Natural killer cell (primary cell): ENCODE results near the gene HDAC4. TPM values are rescaled to one million over a fixed set of nuclear protein-coding genes. Genes with fewer than 3 reads are reported as not detected.

ENCODE experiments used
- ATAC-seq, 3 donors: fragments of 150-1000 bp in 2 of 3; fragments of 200-7000 bp in 1 of 3; cut with Tn5 transposase; 1 replicate in 1 of 3; 2 replicates in 2 of 3; pipeline ENCODE4 v1.10.0; 2021; ENCODE audit warnings: mild to moderate bottlenecking in 2 of 3, moderate library complexity in 2 of 3
- DNase-seq, 2 donors: peaks; one replicate each; pipeline versions ENCODE4 v3.0.0 to v3.0.0-alpha.2; 2013 to 2021; ENCODE audit warnings: mixed read lengths in 1 of 2
- H3K27ac ChIP-seq: one replicate; pipeline ENCODE4 v1.5.1; 2013; ENCODE audit warnings: mild to moderate bottlenecking, low read length
- H3K27me3 ChIP-seq: one replicate; pipeline ENCODE4 v1.6.1; 2013; ENCODE audit warnings: low read length; ENCODE audit not compliant: control insufficient read depth, insufficient read depth
- H3K36me3 ChIP-seq: one replicate; pipeline ENCODE4 v1.6.1; 2013; ENCODE audit warnings: low read length; ENCODE audit not compliant: control insufficient read depth, insufficient read depth
- H3K4me1 ChIP-seq: one replicate; pipeline ENCODE4 v1.6.1; 2013; ENCODE audit warnings: low read length; ENCODE audit not compliant: control insufficient read depth, insufficient read depth
- H3K4me3 ChIP-seq: one replicate; pipeline ENCODE4 v1.5.1; 2013; ENCODE audit warnings: low read length
- H3K9me3 ChIP-seq: one replicate; pipeline ENCODE4 v1.6.1; 2013; ENCODE audit warnings: low read length; ENCODE audit not compliant: control insufficient read depth, insufficient read depth
- H3K27ac Mint-ChIP-seq, 2 donors: one replicate each; pipeline ENCODE4 v1.8.0; 2022; ENCODE audit warnings: mild to moderate bottlenecking in 2 of 2, mixed read lengths in 2 of 2, moderate library complexity in 1 of 2
- H3K27me3 Mint-ChIP-seq, 2 donors: one replicate each; pipeline ENCODE4 v1.8.0; 2022; ENCODE audit warnings: low read depth in 2 of 2, mixed read lengths in 2 of 2
- H3K36me3 Mint-ChIP-seq: one replicate; pipeline ENCODE4 v1.8.0; 2022; ENCODE audit warnings: mixed read lengths
- H3K4me1 Mint-ChIP-seq, 2 donors: one replicate each; pipeline ENCODE4 v1.8.0; 2022; ENCODE audit warnings: mixed read lengths in 2 of 2
- H3K4me3 Mint-ChIP-seq: one replicate; pipeline ENCODE4 v1.8.0; 2022; ENCODE audit warnings: mild to moderate bottlenecking, moderate library complexity, mixed read lengths
- H3K9me3 Mint-ChIP-seq, 2 donors: one replicate each; pipeline ENCODE4 v1.8.0; 2022; ENCODE audit warnings: mixed read lengths in 2 of 2
- WGBS: methylation state at CpG from one replicate; pipeline ENCODE4 v1.1.7; 2013; ENCODE audit warnings: missing lambda C conversion rate; ENCODE audit not compliant: insufficient coverage; 5-methylcytosine and 5-hydroxymethylcytosine counted together
- intact Hi-C: fragments of 100-400 bp; cut with micrococcal nuclease; formaldehyde crosslinking; loops from one replicate; pipeline ENCODE4 v1.14.2; 2022
- total RNA-seq, 4 donors: library from RNA; stranded (reverse); fragments of 120-200 nt in 1 of 4; gene quantifications; one replicate each; pipeline versions ENCODE4 v1.2.3 to v1.2.4, GENCODE V29; 2013 to 2022
- TF ChIP-seq, protein P1 (sequence below): fragments of 200-600 bp; IDR thresholded peaks from one replicate; pipeline ENCODE4 v1.8.0; 2022; ENCODE audit warnings: antibody characterized with exemption

HDAC4 gene
- total RNA-seq, 3 donors from 2014 or later (not counting 1 experiment from before 2014, with no cell fraction given) = 74.9 to 105 (median 100) TPM

DNA sequence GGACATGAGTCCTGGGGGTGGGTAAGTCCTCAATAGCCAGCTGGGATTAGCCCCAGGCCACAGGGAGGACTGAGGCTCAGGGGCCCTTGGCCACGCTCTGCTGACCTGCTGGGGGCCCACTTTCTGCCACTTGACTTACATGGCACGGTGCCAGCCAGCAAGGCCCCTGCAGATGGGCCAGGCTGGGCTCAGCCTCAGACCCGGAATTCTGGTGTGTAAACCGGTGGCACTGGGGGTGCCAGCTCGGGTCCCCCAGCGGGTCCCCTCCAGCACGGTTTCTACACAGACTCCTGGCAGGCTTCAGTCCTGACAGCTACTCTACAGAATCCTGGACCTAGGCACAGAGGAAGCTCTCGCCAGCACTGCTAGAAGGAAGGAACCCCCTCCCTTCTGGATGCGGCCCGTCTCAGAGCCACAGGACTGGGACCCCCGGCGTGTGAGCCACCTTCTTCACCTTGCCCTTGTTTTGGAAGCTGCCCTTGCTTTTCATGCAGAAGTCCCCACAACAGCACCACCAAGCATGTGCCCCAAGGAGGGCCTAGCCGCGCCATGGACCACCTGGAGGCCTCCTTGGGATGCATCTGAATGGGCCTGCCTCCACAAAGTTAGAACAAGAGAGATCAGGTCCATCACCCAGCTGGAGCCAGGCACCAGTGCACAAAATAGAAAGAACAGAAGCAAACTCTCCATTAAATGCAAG, 8.0 kb downstream of the HDAC4 start:
- H3K27me3 Mint-ChIP-seq = no peaks in the 10 kb centered on the region
- no peaks in the 10 kb centered on the region for H3K36me3 Mint-ChIP-seq
- H3K9me3 ChIP-seq = no peaks in the 10 kb centered on the region
- no peak overlapping the region for H3K27ac Mint-ChIP-seq
- H3K27ac ChIP-seq = no peak overlapping the region
- ATAC-seq (no peak), DNase-seq (no peak)
- H3K4me3 Mint-ChIP-seq = no peak overlapping the region
- TF ChIP-seq, protein P1, sequence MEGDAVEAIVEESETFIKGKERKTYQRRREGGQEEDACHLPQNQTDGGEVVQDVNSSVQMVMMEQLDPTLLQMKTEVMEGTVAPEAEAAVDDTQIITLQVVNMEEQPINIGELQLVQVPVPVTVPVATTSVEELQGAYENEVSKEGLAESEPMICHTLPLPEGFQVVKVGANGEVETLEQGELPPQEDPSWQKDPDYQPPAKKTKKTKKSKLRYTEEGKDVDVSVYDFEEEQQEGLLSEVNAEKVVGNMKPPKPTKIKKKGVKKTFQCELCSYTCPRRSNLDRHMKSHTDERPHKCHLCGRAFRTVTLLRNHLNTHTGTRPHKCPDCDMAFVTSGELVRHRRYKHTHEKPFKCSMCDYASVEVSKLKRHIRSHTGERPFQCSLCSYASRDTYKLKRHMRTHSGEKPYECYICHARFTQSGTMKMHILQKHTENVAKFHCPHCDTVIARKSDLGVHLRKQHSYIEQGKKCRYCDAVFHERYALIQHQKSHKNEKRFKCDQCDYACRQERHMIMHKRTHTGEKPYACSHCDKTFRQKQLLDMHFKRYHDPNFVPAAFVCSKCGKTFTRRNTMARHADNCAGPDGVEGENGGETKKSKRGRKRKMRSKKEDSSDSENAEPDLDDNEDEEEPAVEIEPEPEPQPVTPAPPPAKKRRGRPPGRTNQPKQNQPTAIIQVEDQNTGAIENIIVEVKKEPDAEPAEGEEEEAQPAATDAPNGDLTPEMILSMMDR = no peak
- 98% methylated on average over 14 of the region's 14 CpGs for WGBS
- intact Hi-C loops = no loop called here
- no peaks in the 10 kb centered on the region for H3K27me3 ChIP-seq
- peaks cover 7% of the 10 kb centered on the region for H3K4me1 ChIP-seq
- H3K36me3 ChIP-seq = no peaks in the 10 kb centered on the region
- H3K4me3 ChIP-seq = no peak overlapping the region
- H3K4me1 Mint-ChIP-seq = peaks cover 20 to 22% of the 10 kb centered on the region in 2 donors
- no peaks in the 10 kb centered on the region for H3K9me3 Mint-ChIP-seq

DNA sequence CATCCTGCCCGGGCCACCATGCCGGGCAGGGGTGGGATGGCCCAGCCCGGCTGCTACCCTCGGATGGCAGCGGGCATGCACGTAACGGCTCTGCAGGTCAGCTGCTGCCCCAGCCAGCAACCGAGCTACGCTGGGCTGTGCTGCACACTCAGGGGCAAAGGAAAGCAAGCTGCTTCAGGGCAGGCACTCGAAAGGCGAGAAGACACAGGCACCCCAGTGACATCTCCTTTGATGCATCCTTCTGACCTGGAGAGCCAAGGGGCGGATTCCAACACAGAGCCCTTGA, 8.8 kb downstream of the HDAC4 start:
- ATAC-seq (no peak), DNase-seq (no peak)
- TF ChIP-seq, protein P1 = no peak
- no peaks in the 10 kb centered on the region for H3K9me3 Mint-ChIP-seq
- no peak overlapping the region for H3K4me3 Mint-ChIP-seq
- H3K4me1 Mint-ChIP-seq = peaks cover 19 to 22% of the 10 kb centered on the region in 2 donors
- H3K27ac Mint-ChIP-seq = no peak overlapping the region
- H3K27me3 Mint-ChIP-seq = no peaks in the 10 kb centered on the region
- WGBS = 99% methylated on average over 12 of the region's 12 CpGs
- H3K9me3 ChIP-seq = no peaks in the 10 kb centered on the region
- no peaks in the 10 kb centered on the region for H3K36me3 Mint-ChIP-seq
- no peak overlapping the region for H3K27ac ChIP-seq
- no peaks in the 10 kb centered on the region for H3K36me3 ChIP-seq
- H3K4me1 ChIP-seq = peaks cover 7% of the 10 kb centered on the region
- intact Hi-C loops = no loop called here
- H3K4me3 ChIP-seq = no peak overlapping the region
- H3K27me3 ChIP-seq = no peaks in the 10 kb centered on the region

DNA sequence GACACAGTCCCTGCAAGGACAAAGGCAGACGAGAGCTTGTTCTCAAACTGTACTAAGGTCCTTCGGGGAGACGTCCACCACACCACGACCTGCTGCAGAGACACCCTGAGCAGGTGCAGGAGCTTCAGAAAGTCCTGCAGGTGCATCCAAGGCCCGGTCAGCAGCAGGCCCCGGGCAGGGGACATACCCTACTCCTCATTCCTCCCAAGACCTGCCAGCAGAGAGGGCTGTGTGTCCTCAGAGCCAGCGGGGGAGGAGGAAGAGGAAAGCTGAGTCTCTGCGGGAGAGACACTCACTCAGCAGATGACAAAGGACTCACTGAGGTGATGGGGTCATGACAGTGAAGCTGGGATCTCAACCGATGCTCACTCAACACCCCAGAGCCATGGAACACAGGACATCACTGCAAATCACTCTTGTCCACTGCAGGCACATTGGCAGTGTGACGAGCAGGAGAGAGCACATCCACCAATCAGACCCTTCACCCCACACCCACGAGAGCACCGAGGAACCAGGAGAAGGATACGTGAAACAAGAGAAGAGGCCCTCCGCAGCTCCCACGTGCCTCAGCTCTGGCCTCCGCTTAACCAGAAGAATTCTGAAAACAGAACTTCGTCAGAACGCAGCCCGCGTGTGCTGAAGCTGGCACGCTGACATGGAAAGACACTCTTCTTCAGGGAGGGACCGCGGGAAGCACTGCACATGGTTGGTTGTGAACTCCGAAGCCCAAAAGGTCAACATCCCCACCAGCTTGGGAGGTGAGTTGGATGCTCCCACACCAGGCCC, 9.3 kb downstream of the HDAC4 start:
- Histone ChIP-seq H3K27ac (no peak overlapping the region), H3K4me1 (peaks cover 7% of the 10 kb centered on the region), H3K36me3 (no peaks in the 10 kb centered on the region), H3K27me3 (no peaks in the 10 kb centered on the region), H3K9me3 (no peaks in the 10 kb centered on the region), H3K4me3 (no peak overlapping the region)
- TF ChIP-seq, protein P1 = no peak
- no peak overlapping the region for H3K27ac Mint-ChIP-seq
- DNase-seq (no peak), ATAC-seq (no peak)
- H3K4me1 Mint-ChIP-seq = peaks cover 20 to 27% of the 10 kb centered on the region in 2 donors
- no peaks in the 10 kb centered on the region for H3K27me3 Mint-ChIP-seq
- WGBS = 94% methylated on average over 24 of the region's 24 CpGs
- no peaks in the 10 kb centered on the region for H3K9me3 Mint-ChIP-seq
- intact Hi-C loops = no loop called here
- no peaks in the 10 kb centered on the region for H3K36me3 Mint-ChIP-seq
- H3K4me3 Mint-ChIP-seq = no peak overlapping the region
